ENCODE measurements around the gene TMEM205. TPM values are rescaled to one million over a fixed set of nuclear protein-coding genes. Genes with fewer than 3 reads are reported as not detected.
A peak's percentile ranks its signal among the peaks of the same experiment; 100 is the strongest.
"Not testable (repeated sequence)": the region's sequence is repeated elsewhere in the genome, so short reads cannot be mapped to it uniquely, and the experiment has no call there.

TMEM205 gene
- total RNA-seq, 2 donors from 2014 or later = 29.9 to 36.4 TPM

- Mint-ChIP-seq H3K27ac (no peak overlapping the region), H3K36me3 (peaks cover 6% of the 10 kb centered on the region in 2 donors), H3K9me3 (no peaks in the 10 kb centered on the region)
- DNase-seq (ENCODE audit: low spot score in 2 of 2) (no peak), ATAC-seq (no peak)
Observed at GRCh38 chr19:11331502-11331901, 14.6 kb downstream of the TMEM205 start.

- no peaks in the 10 kb centered on the region for H3K9me3 Mint-ChIP-seq
- DNase-seq (ENCODE audit: low spot score in 2 of 2) (no peak), ATAC-seq (no peak)
- H3K36me3 Mint-ChIP-seq = peaks cover 1 to 2% of the 10 kb centered on the region in 2 donors
- no peak overlapping the region for H3K27ac Mint-ChIP-seq
Observed at GRCh38 chr19:11330127-11330526, 15.9 kb downstream of the TMEM205 start.

- no peak overlapping the region for H3K27ac Mint-ChIP-seq
- no peaks in the 10 kb centered on the region for H3K9me3 Mint-ChIP-seq
- DNase-seq (ENCODE audit: low spot score in 2 of 2) = no peak
- no peak for ATAC-seq
- no peaks in the 10 kb centered on the region for H3K36me3 Mint-ChIP-seq
Observed at GRCh38 chr19:11325544-11325943, 20.5 kb downstream of the TMEM205 start.

- Mint-ChIP-seq H3K36me3 (no peaks in the 10 kb centered on the region), H3K27ac (peak overlapping the region; percentile 78 to 81), H3K9me3 (no peaks in the 10 kb centered on the region)
- DNase-seq (ENCODE audit: low spot score in 2 of 2) = no peak
- ATAC-seq = no peak
Observed at GRCh38 chr19:11324748-11325389, 21.2 kb downstream of the TMEM205 start.

- H3K36me3 Mint-ChIP-seq = no peaks in the 10 kb centered on the region
- DNase-seq (ENCODE audit: low spot score in 2 of 2) (no peak), ATAC-seq (peak; percentile 58 to 84)
- no peaks in the 10 kb centered on the region for H3K9me3 Mint-ChIP-seq
- H3K27ac Mint-ChIP-seq = peak overlapping the region; percentile 78 to 81
Observed at GRCh38 chr19:11324079-11324661, 21.9 kb downstream of the TMEM205 start.

GRCh38 chr19:11323601-11324078 is 22.4 kb downstream of the TMEM205 start:
- no peak for DNase-seq (ENCODE audit: low spot score in 2 of 2)
- peak overlapping the region; percentile 78 to 81 for H3K27ac Mint-ChIP-seq
- H3K36me3 Mint-ChIP-seq = no peaks in the 10 kb centered on the region
- H3K9me3 Mint-ChIP-seq = no peaks in the 10 kb centered on the region
- ATAC-seq = no peak

GRCh38 chr19:11322269-11323024 is 23.6 kb downstream of the TMEM205 start:
- no peaks in the 10 kb centered on the region for H3K36me3 Mint-ChIP-seq
- no peak for DNase-seq (ENCODE audit: low spot score in 2 of 2)
- H3K9me3 Mint-ChIP-seq = no peaks in the 10 kb centered on the region
- no peak overlapping the region for H3K27ac Mint-ChIP-seq
- no peak for ATAC-seq

GRCh38 chr19:11321191-11322126 is 24.6 kb downstream of the TMEM205 start:
- ATAC-seq (no peak), DNase-seq (ENCODE audit: low spot score in 2 of 2) (no peak)
- no peak overlapping the region for H3K27ac Mint-ChIP-seq
- no peaks in the 10 kb centered on the region for H3K36me3 Mint-ChIP-seq
- no peaks in the 10 kb centered on the region for H3K9me3 Mint-ChIP-seq

- DNase-seq (ENCODE audit: low spot score in 2 of 2); ATAC-seq; H3K36me3 Mint-ChIP-seq; H3K9me3 Mint-ChIP-seq; H3K27ac Mint-ChIP-seq: not testable (repeated sequence)
Observed at GRCh38 chr19:11320278-11320995, 25.6 kb downstream of the TMEM205 start.

- DNase-seq (ENCODE audit: low spot score in 2 of 2) (no peak), ATAC-seq (no peak)
- Mint-ChIP-seq H3K9me3 (no peaks in the 10 kb centered on the region), H3K36me3 (no peaks in the 10 kb centered on the region), H3K27ac (no peak overlapping the region)
Observed at GRCh38 chr19:11306337-11306736, 39.7 kb downstream of the TMEM205 start.

GRCh38 chr19:11304936-11305335 is 41.1 kb downstream of the TMEM205 start:
- H3K36me3 Mint-ChIP-seq = no peaks in the 10 kb centered on the region
- ATAC-seq (no peak), DNase-seq (ENCODE audit: low spot score in 2 of 2) (no peak)
- no peak overlapping the region for H3K27ac Mint-ChIP-seq
- no peaks in the 10 kb centered on the region for H3K9me3 Mint-ChIP-seq

- Mint-ChIP-seq H3K9me3 (no peaks in the 10 kb centered on the region), H3K27ac (no peak overlapping the region), H3K36me3 (no peaks in the 10 kb centered on the region)
- ATAC-seq = no peak
- DNase-seq (ENCODE audit: low spot score in 2 of 2) = no peak
Observed at GRCh38 chr19:11300811-11301120, 45.3 kb downstream of the TMEM205 start.

GRCh38 chr19:11299946-11300810 is 45.9 kb downstream of the TMEM205 start:
- DNase-seq (ENCODE audit: low spot score in 2 of 2) (no peak), ATAC-seq (no peak)
- Mint-ChIP-seq H3K36me3 (no peaks in the 10 kb centered on the region), H3K27ac (no peak overlapping the region), H3K9me3 (no peaks in the 10 kb centered on the region)

GRCh38 chr19:11296264-11296663 is 49.8 kb downstream of the TMEM205 start:
- H3K9me3 Mint-ChIP-seq = no peaks in the 10 kb centered on the region
- H3K36me3 Mint-ChIP-seq = no peaks in the 10 kb centered on the region
- no peak overlapping the region for H3K27ac Mint-ChIP-seq
- ATAC-seq = no peak
- no peak for DNase-seq (ENCODE audit: low spot score in 2 of 2)

- Mint-ChIP-seq H3K36me3 (no peaks in the 10 kb centered on the region), H3K27ac (peak within 1 kb of the TSS in 1 of 2 donors; percentile 55), H3K9me3 (no peaks in the 10 kb centered on the region)
- DNase-seq (ENCODE audit: low spot score in 2 of 2) = no peak
- no peak for ATAC-seq
Observed at GRCh38 chr19:11295665-11296245, 50.3 kb downstream of the TMEM205 start, which contains the start of gene TSPAN16. TSPAN16 (plus strand) TSS chr19:11296160; CDS start chr19:11296298, 138 bp downstream.

Measured in activated naive CD4-positive, alpha-beta T cell treated with anti-CD3 and anti-CD28 coated beads, Interleukin-2, amount 50 U/mL, for 72 hours (primary cell).